Transverse colon (tissue), 4 donors: ENCODE results near the gene CASTOR1. TPM values are rescaled to one million over a fixed set of nuclear protein-coding genes. Genes with fewer than 3 reads are reported as not detected.
A peak's percentile ranks its signal among the peaks of the same experiment; 100 is the strongest.

ENCODE experiments used
- DNase-seq: peaks from one replicate; pipeline ENCODE4 v3.0.0-alpha.2; 2019
- H3K27ac ChIP-seq, 4 donors: fragments of 200-600 bp; sonication (generic); 2 replicates each; pipeline ENCODE4 v1.5.1; 2016 to 2018; ENCODE audit warnings: inconsistent platforms in 4 of 4
- H3K27me3 ChIP-seq: fragments of 200-600 bp; sonication (generic); 2 replicates; pipeline ENCODE4 v1.5.1; 2017; ENCODE audit warnings: inconsistent platforms
- H3K36me3 ChIP-seq, 4 donors: fragments of 200-600 bp; sonication (generic); 2 replicates each; pipeline ENCODE4 v1.5.1; 2017 to 2019; ENCODE audit warnings: inconsistent platforms in 4 of 4
- H3K4me1 ChIP-seq, 4 donors: fragments of 200-600 bp; sonication (generic); 2 replicates each; pipeline ENCODE4 v1.5.1; 2017 to 2020; ENCODE audit warnings: inconsistent platforms in 4 of 4
- H3K4me3 ChIP-seq, 4 donors: fragments of 200-600 bp; sonication (generic); 1 replicate in 1 of 4; 2 replicates in 3 of 4; pipeline versions ENCODE4 v1.5.1 to v1.6.1; 2017 to 2019; ENCODE audit warnings: inconsistent platforms in 4 of 4
- H3K9me3 ChIP-seq, 2 donors: fragments of 200-600 bp; sonication (generic); 2 replicates each; pipeline ENCODE4 v1.5.1; 2017 to 2019; ENCODE audit warnings: inconsistent platforms in 2 of 2
- EP300 ChIP-seq: sonication (generic); formaldehyde crosslinking; IDR thresholded peaks from one replicate; pipeline ENCODE4 v1.6.1; 2017; ENCODE audit warnings: antibody characterized with exemption, low read depth
- POLR2A ChIP-seq: fragments of 450-650 bp; IDR thresholded peaks from one replicate; pipeline ENCODE4 v1.6.1; 2016; ENCODE audit warnings: antibody characterized with exemption, mild to moderate bottlenecking, moderate library complexity
- POLR2AphosphoS5 ChIP-seq, 3 donors: sonication (generic); formaldehyde crosslinking; IDR thresholded peaks; one replicate each; pipeline ENCODE4 v1.6.1; 2016; ENCODE audit warnings: antibody characterized with exemption in 3 of 3
- WGBS, 2 donors: methylation state at CpG; one replicate each; pipeline ENCODE4 v1.1.5; 2018; ENCODE audit warnings: low coverage in 1 of 2; 5-methylcytosine and 5-hydroxymethylcytosine counted together
- in situ Hi-C, 4 donors: fragments of 200-750 bp; cut with MboI; loops; one replicate each; pipeline versions ENCODE4 v1.15.0 to v1.15.1; 2017; ENCODE audit warnings: low sequenced_read_pairs in 3 of 4, low pct_ligation_motif_present in 1 of 4, low pct_unique_long_range_greater_than_20kb in 1 of 4
- intact Hi-C: fragments of 100-400 bp; cut with DNase I; formaldehyde crosslinking; loops from one replicate; pipeline ENCODE4 v1.15.1; 2023; ENCODE audit warnings: low total_unique reads
- total RNA-seq, 4 donors: library from RNA; depleted of rRNA; stranded (reverse); fragments of >200 nt; gene quantifications; one replicate each; pipeline ENCODE4 v1.1.0, GENCODE V29; 2016
- TF ChIP-seq, protein P1 (sequence below), 5 experiments: fragments of 200-600 bp in 3 of 5; fragments of 450-650 bp in 2 of 5; sonication (generic) in 3 of 5; IDR thresholded peaks; 1 replicate in 2 of 5; 2 replicates in 3 of 5; pipeline ENCODE4 v1.5.1; 2016 to 2017; ENCODE audit warnings: antibody characterized with exemption in 5 of 5, inconsistent platforms in 3 of 5, mild to moderate bottlenecking in 2 of 5, moderate library complexity in 1 of 5

CASTOR1 gene
- total RNA-seq, 4 donors from 2014 or later: 5.6 to 6.8 TPM; not detected in 2

DNA sequence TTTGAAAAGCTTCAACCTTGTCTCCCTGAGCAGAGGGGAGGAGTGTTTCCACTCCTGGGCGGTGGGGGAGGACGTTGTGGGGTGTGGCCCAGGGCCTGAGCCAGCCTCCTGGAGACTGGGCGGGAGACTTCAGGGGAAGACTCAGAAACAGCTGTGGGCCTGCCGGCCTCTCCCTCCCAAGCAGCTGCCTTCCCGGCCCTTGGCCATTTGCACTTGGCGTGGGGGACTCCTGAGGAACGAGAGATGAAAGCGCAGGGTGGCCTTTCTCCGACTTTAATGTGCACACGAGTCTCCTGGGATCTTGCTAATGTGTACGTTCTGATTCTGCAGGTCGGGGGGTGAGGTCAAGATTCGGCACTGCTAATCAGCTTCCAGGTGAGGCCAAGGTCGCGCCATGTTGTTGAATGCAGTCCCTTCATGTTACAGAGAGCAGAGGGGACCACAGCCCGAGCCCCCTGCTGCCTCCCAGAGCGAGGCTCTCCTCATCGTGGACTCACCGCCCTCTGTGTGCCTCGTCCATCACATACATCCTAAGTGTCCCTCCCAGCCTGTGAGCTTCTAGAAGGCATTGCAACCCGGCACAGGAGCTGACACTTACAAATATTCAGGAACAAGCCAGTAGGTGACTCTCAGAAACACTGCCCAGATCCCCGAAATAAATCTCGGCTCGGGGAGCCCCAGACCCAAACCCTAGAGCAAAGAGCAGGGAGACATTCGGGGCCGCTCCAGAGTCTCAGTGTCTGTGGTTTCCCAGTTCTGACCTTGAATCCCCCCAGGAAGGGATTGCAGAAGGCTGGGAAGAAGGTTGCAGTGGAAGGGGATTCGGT, 50.4 kb downstream of the CASTOR1 start:
- H3K4me3 ChIP-seq: no peak overlapping the region
- H3K4me1 ChIP-seq: peaks cover 0 to 14% (median 0%) of the 10 kb centered on the region in 4 donors
- H3K27me3 ChIP-seq: no peaks in the 10 kb centered on the region
- H3K9me3 ChIP-seq: no peaks in the 10 kb centered on the region
- H3K27ac ChIP-seq: no peak overlapping the region
- peak; percentile 47 for DNase-seq
- TF ChIP-seq, protein P1, sequence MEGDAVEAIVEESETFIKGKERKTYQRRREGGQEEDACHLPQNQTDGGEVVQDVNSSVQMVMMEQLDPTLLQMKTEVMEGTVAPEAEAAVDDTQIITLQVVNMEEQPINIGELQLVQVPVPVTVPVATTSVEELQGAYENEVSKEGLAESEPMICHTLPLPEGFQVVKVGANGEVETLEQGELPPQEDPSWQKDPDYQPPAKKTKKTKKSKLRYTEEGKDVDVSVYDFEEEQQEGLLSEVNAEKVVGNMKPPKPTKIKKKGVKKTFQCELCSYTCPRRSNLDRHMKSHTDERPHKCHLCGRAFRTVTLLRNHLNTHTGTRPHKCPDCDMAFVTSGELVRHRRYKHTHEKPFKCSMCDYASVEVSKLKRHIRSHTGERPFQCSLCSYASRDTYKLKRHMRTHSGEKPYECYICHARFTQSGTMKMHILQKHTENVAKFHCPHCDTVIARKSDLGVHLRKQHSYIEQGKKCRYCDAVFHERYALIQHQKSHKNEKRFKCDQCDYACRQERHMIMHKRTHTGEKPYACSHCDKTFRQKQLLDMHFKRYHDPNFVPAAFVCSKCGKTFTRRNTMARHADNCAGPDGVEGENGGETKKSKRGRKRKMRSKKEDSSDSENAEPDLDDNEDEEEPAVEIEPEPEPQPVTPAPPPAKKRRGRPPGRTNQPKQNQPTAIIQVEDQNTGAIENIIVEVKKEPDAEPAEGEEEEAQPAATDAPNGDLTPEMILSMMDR (IDR thresholded peaks at IDR 0.05): no peak
- TF ChIP-seq POLR2A (no peak), POLR2AphosphoS5 (IDR thresholded peaks at IDR 0.05) (no peak), EP300 (no peak)
- no peaks in the 10 kb centered on the region for H3K36me3 ChIP-seq
- 20 to 57% methylated on average over 1 to 27 of the region's 27 CpGs for WGBS, 2 donors
- in situ Hi-C loops: no loop called here
- intact Hi-C loops: no loop called here

DNA sequence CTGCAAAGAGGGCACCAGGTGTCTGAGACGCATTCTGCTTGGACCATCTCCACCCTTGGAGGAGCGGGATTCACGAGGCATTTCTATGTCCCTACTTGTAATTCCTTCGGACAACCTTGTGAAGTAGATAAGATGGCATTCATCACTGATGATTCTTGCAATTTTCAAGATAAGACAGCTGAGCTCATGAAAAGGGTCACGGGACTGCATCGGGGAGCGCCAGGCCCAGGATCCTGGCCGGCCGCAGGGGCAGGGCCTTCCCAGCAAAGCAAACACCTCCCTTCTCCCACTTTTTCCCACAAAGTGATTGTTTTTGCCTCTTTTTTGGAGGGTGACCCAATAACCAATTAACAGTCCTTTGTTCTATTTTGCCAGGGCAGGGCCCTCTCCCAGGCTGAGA, 51.2 kb downstream of the CASTOR1 start:
- H3K4me3 ChIP-seq: no peak overlapping the region
- H3K36me3 ChIP-seq: no peaks in the 10 kb centered on the region
- TF ChIP-seq EP300: no peak
- TF ChIP-seq, protein P1 (IDR thresholded peaks at IDR 0.05): no peak
- TF ChIP-seq POLR2A: no peak
- no peak for TF ChIP-seq POLR2AphosphoS5 (IDR thresholded peaks at IDR 0.05)
- intact Hi-C loops (no loop called here), in situ Hi-C loops (no loop called here)
- H3K4me1 ChIP-seq: peaks cover 0 to 14% (median 0%) of the 10 kb centered on the region in 4 donors
- H3K27ac ChIP-seq: no peak overlapping the region
- no peaks in the 10 kb centered on the region for H3K9me3 ChIP-seq
- 92% methylated on average over 9 of the region's 9 CpGs; no CpG with 5 or more reads in 1 of the 2 donors for WGBS, 2 donors
- DNase-seq: no peak
- H3K27me3 ChIP-seq: no peaks in the 10 kb centered on the region

DNA sequence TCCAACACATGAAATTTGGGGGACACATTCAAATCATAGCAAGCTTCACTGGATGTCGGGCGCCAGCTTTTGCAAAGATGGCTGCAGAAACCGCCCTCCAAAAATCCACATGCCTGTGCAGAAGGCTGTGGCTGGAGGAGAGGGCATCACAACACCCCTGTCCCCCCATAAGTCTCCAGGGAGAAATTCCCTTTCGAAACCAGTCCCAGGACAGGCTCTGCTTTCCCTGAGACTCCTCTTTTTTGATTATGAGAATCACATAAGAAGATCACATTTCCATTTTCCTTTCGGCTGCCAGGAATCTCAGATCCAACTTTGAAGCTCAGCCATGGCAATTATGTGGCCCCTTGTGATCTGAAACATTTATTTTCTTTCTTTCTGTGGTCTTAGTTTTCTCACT, 52.4 kb downstream of the CASTOR1 start:
- H3K4me1 ChIP-seq: peaks cover 0 to 14% (median 0%) of the 10 kb centered on the region in 4 donors
- no peak overlapping the region for H3K27ac ChIP-seq
- no peaks in the 10 kb centered on the region for H3K9me3 ChIP-seq
- no peak for TF ChIP-seq EP300
- no peak for TF ChIP-seq POLR2A
- TF ChIP-seq, protein P1 (IDR thresholded peaks at IDR 0.05): no peak
- no peak for TF ChIP-seq POLR2AphosphoS5 (IDR thresholded peaks at IDR 0.05)
- intact Hi-C loops: no loop called here
- no peaks in the 10 kb centered on the region for H3K36me3 ChIP-seq
- H3K4me3 ChIP-seq: no peak overlapping the region
- 93 to 98% methylated on average over 2 to 5 of the region's 5 CpGs for WGBS, 2 donors
- no peaks in the 10 kb centered on the region for H3K27me3 ChIP-seq
- in situ Hi-C loops: no loop called here
- no peak for DNase-seq

DNA sequence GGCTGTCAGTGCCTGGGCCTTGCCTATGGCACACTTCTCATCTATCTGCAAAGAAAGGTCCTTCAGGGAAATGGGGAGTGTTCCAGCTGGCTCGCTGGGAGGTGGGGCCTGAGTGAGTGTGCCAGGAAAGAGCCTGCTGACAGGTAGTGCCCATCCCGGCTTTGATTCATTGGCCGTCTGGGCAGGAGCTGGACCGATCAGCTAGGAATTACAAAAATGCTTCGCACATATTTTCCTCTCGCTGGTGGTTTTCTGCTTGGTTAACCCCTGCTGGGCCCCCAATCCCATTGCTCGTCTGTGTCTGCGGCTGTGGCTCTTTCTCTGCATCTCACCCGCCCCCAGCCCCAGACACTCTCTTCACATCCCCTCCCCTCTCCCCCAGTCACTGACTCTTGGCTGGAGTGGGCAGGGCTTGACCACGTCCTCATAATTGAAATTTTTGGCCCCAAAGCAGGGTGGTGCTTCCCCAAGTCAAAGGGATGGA, 53.6 kb downstream of the CASTOR1 start:
- Histone ChIP-seq H3K27ac (no peak overlapping the region), H3K4me3 (no peak overlapping the region), H3K9me3 (no peaks in the 10 kb centered on the region), H3K27me3 (no peaks in the 10 kb centered on the region), H3K36me3 (no peaks in the 10 kb centered on the region), H3K4me1 (peaks cover 0 to 14% (median 0%) of the 10 kb centered on the region in 4 donors)
- 53 to 95% methylated on average over 4 to 10 of the region's 10 CpGs for WGBS, 2 donors
- TF ChIP-seq, protein P1 (IDR thresholded peaks at IDR 0.05): no peak
- TF ChIP-seq POLR2AphosphoS5 (IDR thresholded peaks at IDR 0.05): no peak
- TF ChIP-seq POLR2A: no peak
- TF ChIP-seq EP300: no peak
- in situ Hi-C loops (no loop called here), intact Hi-C loops (no loop called here)
- DNase-seq: no peak

Other genes starting within 250 kb of the CASTOR1 start
- gene HORMAD2, start 209.0 kb downstream of the CASTOR1 start, total RNA-seq: not detected
- gene LIF, start 42.7 kb downstream of the CASTOR1 start, total RNA-seq: 1 to 10 TPM; 4.0 to 5.2 (median 4.4) TPM
- not detected for gene OSM, start 22.7 kb downstream of the CASTOR1 start, total RNA-seq
- gene TBC1D10A, start 37.4 kb upstream of the CASTOR1 start, total RNA-seq: 10 to 100 TPM; 27.9 to 72.2 (median 45.7) TPM
- gene SF3A1, start 67.4 kb upstream of the CASTOR1 start, total RNA-seq: 100 to 1,000 TPM in 2 of 4 donors, 10 to 100 TPM in 2; 73.2 to 664 (median 99.3) TPM
- 1 to 10 TPM; 1.4 to 5.2 (median 3.3) TPM for gene CCDC157, start 67.5 kb upstream of the CASTOR1 start, total RNA-seq
- gene RNF215, start 97.9 kb upstream of the CASTOR1 start, total RNA-seq: 10 to 100 TPM in 2 of 4 donors, 1 to 10 TPM in 2; 3.2 to 65.5 (median 9.8) TPM
- 1 to 10 TPM in 3 of 4 donors, not detected in 1; 2.2 to 5.5 (median 4.5) TPM for gene SEC14L2, start 107.5 kb upstream of the CASTOR1 start, total RNA-seq
- gene MTFP1, start 136.3 kb upstream of the CASTOR1 start, total RNA-seq: 10 to 100 TPM in 3 of 4 donors, 1 to 10 TPM in 1; 2.0 to 48.6 (median 21.4) TPM
- not detected for gene SEC14L3, start 182.5 kb upstream of the CASTOR1 start, total RNA-seq
- not detected for gene SEC14L4, start 216.2 kb upstream of the CASTOR1 start, total RNA-seq